Large intestine (tissue), 3 donors: ENCODE measurements around the gene BPI. TPM values are rescaled to one million over a fixed set of nuclear protein-coding genes. Genes with fewer than 3 reads are reported as not detected.
A peak's percentile ranks its signal among the peaks of the same experiment; 100 is the strongest.
"Not testable (repeated sequence)": the region's sequence is repeated elsewhere in the genome, so short reads cannot be mapped to it uniquely, and the experiment has no call there.

Source experiments
- DNase-seq, 2 donors: peaks; one replicate each; pipeline versions ENCODE4 v3.0.0 to v3.0.0-alpha.2; 2013
- H3K27ac ChIP-seq: one replicate; pipeline ENCODE4 v1.5.1; 2013; ENCODE audit warnings: low read length
- H3K27me3 ChIP-seq: 2 replicates; pipeline ENCODE4 v1.6.1; 2013; ENCODE audit warnings: low read length; ENCODE audit not compliant: control insufficient read depth, insufficient read depth
- H3K36me3 ChIP-seq: 2 replicates; pipeline ENCODE4 v1.6.1; 2013; ENCODE audit warnings: low read length; ENCODE audit not compliant: control insufficient read depth, insufficient read depth
- H3K4me1 ChIP-seq: one replicate; pipeline ENCODE4 v1.6.1; 2013; ENCODE audit warnings: low read length; ENCODE audit not compliant: control insufficient read depth, insufficient read depth
- H3K4me3 ChIP-seq: one replicate; pipeline ENCODE4 v1.5.1; 2013; ENCODE audit warnings: low read length
- H3K9me3 ChIP-seq: one replicate; pipeline ENCODE4 v1.6.1; 2013; ENCODE audit warnings: mild to moderate bottlenecking, low read depth, low read length, moderate library complexity; ENCODE audit not compliant: control insufficient read depth
- WGBS: methylation state at CpG from one replicate; pipeline ENCODE4 v1.1.5; 2013; ENCODE audit warnings: low lambda C conversion rate; ENCODE audit not compliant: insufficient coverage; 5-methylcytosine and 5-hydroxymethylcytosine counted together
- polyA plus RNA-seq: library from polyadenylated mRNA; unstranded; fragments of 120-200 nt; gene quantifications from one replicate; pipeline ENCODE4 v1.2.1, GENCODE V29; 2013

Gene BPI
- polyA plus RNA-seq, 1 donor, result 0.21 TPM

DNA sequence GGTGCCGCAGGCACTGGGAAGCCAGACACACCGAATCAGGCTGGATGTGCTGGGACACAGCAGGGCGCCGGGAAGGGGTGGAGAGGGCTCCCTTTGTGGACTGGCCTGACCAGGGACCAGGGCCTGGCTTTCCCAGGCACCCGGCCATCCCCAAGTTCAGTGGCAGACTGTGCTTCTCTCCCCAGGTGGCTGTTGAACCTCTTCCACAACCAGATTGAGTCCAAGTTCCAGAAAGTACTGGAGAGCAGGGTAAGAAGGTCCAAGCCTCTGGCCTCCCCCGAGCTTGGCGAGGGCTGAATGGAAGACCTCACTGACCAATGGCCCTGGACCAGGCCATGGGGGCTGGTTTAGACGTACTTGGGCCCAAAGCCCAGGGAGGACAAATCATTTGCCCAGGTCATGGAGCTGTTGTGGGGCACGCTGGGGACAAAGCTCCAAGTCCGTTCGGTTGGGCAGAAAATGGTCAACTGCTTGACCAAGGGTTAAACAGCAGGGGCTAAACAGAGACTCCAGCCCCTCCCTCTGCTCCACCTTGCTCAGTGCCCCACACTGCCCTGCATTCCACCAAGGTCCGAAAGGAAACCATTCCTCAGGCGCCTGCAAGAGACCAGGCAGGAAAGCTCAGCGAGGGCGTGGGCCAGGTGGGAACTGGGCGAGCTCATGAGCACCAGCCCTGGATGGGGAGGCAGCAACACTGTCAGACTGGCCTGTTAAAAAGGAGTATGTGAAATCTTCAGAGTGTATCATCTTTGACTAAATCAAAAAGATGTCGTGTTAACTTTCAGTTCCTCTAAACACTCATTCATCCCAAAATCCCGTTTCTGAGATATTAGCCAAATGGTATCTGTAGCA lies 51.4 kb downstream of the BPI start:
- H3K9me3 ChIP-seq, result peaks cover 3% of the 10 kb centered on the region
- H3K4me1 ChIP-seq, result peaks cover 3% of the 10 kb centered on the region
- no peaks in the 10 kb centered on the region for H3K36me3 ChIP-seq
- no peak overlapping the region for H3K4me3 ChIP-seq
- DNase-seq, result no peak
- 33% methylated on average over 1 of the region's 18 CpGs for WGBS
- no peak overlapping the region for H3K27ac ChIP-seq
- no peaks in the 10 kb centered on the region for H3K27me3 ChIP-seq

- no peak overlapping the region for H3K4me3 ChIP-seq
- H3K36me3 ChIP-seq, result no peaks in the 10 kb centered on the region
- H3K27ac ChIP-seq, result no peak overlapping the region
- peaks cover 3% of the 10 kb centered on the region for H3K4me1 ChIP-seq
- no CpG with 5 or more reads among the region's 7 CpGs for WGBS
- no peak for DNase-seq
- peaks cover 3% of the 10 kb centered on the region for H3K9me3 ChIP-seq
- no peaks in the 10 kb centered on the region for H3K27me3 ChIP-seq
Measured at GRCh38 chr20:38357653-38358207, 53.8 kb downstream of the BPI start.

GRCh38 chr20:38358556-38358955 lies 54.6 kb downstream of the BPI start:
- no peak overlapping the region for H3K4me3 ChIP-seq
- H3K27ac ChIP-seq, result no peak overlapping the region
- peaks cover 3% of the 10 kb centered on the region for H3K4me1 ChIP-seq
- no CpG with 5 or more reads among the region's 7 CpGs for WGBS
- no peaks in the 10 kb centered on the region for H3K36me3 ChIP-seq
- DNase-seq, result no peak
- H3K27me3 ChIP-seq, result no peaks in the 10 kb centered on the region
- H3K9me3 ChIP-seq, result peaks cover 3% of the 10 kb centered on the region

DNA sequence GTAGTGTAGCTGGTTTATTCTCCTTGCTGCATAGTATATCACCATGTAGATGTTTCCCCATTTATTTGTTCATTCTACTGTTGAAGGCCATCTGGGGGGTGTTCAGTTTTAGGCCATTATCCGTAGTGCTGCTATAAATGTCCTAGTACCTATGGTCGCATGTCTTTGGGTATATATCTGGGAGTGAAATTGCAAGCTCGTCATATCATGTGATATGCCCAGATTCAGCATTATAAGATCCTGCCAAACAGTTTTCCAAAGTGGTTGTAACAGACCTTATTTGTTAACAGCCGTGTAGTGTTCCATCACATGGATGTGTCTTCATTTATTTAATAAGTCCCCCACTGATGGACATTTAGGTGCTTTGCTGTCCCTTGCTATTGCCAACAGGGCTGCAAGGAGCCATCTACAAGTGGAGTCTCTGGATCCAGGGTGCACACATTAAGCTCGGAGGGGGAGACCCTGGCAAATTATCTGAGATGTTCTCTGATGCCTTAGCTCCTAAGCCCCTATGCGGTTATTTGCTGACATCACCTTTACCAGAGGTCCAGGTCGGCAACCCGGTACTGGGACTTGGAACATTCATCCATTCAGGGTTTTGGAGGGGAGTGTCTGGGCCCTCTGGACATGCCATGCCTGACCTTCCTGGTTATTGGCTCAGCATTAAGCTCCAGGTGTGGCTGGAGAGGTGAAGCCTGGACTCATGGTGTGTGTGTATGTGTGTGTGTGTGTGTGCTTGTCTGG lies 59.2 kb downstream of the BPI start:
- H3K9me3 ChIP-seq, result no peaks in the 10 kb centered on the region
- no peak overlapping the region for H3K27ac ChIP-seq
- WGBS, result 100% methylated on average over 1 of the region's 8 CpGs
- no peaks in the 10 kb centered on the region for H3K36me3 ChIP-seq
- DNase-seq, result no peak
- H3K4me1 ChIP-seq, result no peaks in the 10 kb centered on the region
- H3K4me3 ChIP-seq, result no peak overlapping the region
- H3K27me3 ChIP-seq, result no peaks in the 10 kb centered on the region

- H3K4me1 ChIP-seq, result peaks cover 13% of the 10 kb centered on the region
- no peaks in the 10 kb centered on the region for H3K36me3 ChIP-seq
- DNase-seq, result no peak
- no peaks in the 10 kb centered on the region for H3K9me3 ChIP-seq
- H3K4me3 ChIP-seq, result no peak overlapping the region
- WGBS, result no CpG with 5 or more reads among the region's 2 CpGs
- H3K27me3 ChIP-seq, result no peaks in the 10 kb centered on the region
- no peak overlapping the region for H3K27ac ChIP-seq
Measured at GRCh38 chr20:38369389-38369788, 65.4 kb downstream of the BPI start.

- Histone ChIP-seq H3K27me3 (no peaks in the 10 kb centered on the region), H3K36me3 (no peaks in the 10 kb centered on the region), H3K4me3 (no peak overlapping the region), H3K4me1 (peaks cover 13% of the 10 kb centered on the region), H3K27ac (peak overlapping the region; percentile 52), H3K9me3 (no peaks in the 10 kb centered on the region)
- no peak for DNase-seq
- WGBS, result 80% methylated on average over 1 of the region's 5 CpGs
Measured at GRCh38 chr20:38372806-38373205, 68.8 kb downstream of the BPI start.

DNA sequence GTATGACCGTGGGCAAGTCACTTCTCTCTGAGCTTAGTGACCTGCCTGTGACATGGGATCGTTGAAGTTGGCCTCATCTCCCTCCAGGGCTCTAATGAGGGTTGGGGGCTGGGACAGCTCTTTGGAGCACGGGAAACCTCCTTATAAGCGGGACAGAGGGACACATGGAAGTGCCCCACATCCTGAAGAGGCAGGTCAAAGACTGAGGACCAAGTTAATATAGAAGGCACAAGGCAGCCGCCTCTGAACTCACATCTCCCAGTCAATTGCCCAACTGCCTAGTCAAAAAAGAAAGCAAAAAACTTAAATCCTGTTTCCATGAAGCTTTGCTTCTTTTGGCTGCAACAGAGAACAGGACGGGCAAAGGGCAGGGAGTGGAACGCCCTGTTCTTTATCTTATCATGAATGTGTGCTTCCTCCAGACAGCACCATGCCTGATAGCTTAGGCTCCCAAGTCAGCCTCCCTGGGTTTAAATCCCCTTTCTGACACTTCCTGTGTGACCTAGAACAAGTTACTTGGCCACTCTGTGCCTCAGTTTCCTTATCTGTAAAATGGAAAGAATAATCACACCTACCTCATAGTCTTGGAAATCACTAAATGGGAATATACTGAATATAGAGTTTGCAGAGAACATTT lies 69.4 kb downstream of the BPI start:
- no CpG with 5 or more reads among the region's 7 CpGs for WGBS
- peak; percentile 70 to 77 for DNase-seq
- H3K27ac ChIP-seq, result peak overlapping the region; percentile 52

DNA sequence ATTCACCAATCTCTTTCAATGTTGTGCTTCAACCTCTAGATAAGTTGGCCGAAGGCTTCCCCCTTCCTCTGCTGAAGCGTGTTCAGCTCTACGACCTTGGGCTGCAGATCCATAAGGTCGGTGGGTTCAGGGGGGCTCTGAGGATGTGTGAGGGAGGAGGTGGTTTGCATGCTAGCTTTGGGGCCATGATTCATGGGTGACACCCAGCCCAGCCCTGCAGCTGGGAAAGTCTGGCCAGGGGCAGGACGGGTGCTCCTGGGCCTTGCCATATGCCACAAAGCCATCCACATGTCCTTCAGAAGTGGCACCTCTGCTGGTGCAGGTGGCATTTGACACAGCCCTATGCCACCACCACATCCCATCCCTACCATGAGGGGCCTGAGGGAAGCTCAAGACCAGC lies 69.9 kb downstream of the BPI start:
- WGBS, result no CpG with 5 or more reads among the region's 5 CpGs
- Histone ChIP-seq H3K27me3 (no peaks in the 10 kb centered on the region), H3K27ac (no peak overlapping the region)

More for the DNA sequence above, 69.4 kb downstream of the BPI start:
- peaks cover 13% of the 10 kb centered on the region for H3K4me1 ChIP-seq
- H3K27me3 ChIP-seq, result no peaks in the 10 kb centered on the region
- no peak overlapping the region for H3K4me3 ChIP-seq
- no peaks in the 10 kb centered on the region for H3K36me3 ChIP-seq
- no peaks in the 10 kb centered on the region for H3K9me3 ChIP-seq

GRCh38 chr20:38377039-38377685 lies 73.2 kb downstream of the BPI start:
- no CpG with 5 or more reads among the region's 11 CpGs for WGBS
- H3K27ac ChIP-seq, result no peak overlapping the region
- H3K36me3 ChIP-seq, result no peaks in the 10 kb centered on the region
- no peaks in the 10 kb centered on the region for H3K9me3 ChIP-seq
- peaks cover 13% of the 10 kb centered on the region for H3K4me1 ChIP-seq
- H3K4me3 ChIP-seq, result no peak overlapping the region
- H3K27me3 ChIP-seq, result no peaks in the 10 kb centered on the region
- DNase-seq, result no peak

More for the DNA sequence above, 69.9 kb downstream of the BPI start:
- Histone ChIP-seq H3K9me3 (no peaks in the 10 kb centered on the region), H3K36me3 (no peaks in the 10 kb centered on the region), H3K4me1 (peaks cover 13% of the 10 kb centered on the region), H3K4me3 (no peak overlapping the region)
- DNase-seq, result no peak

- H3K4me1 ChIP-seq, result peaks cover 12% of the 10 kb centered on the region
- no CpG with 5 or more reads among the region's 5 CpGs for WGBS
- not testable (repeated sequence) for H3K27ac ChIP-seq, DNase-seq, H3K36me3 ChIP-seq, H3K27me3 ChIP-seq, H3K4me3 ChIP-seq, H3K9me3 ChIP-seq
Measured at GRCh38 chr20:38377838-38378237, 73.9 kb downstream of the BPI start.
